ENCODE data around the gene RNF141. TPM values are rescaled to one million over a fixed set of nuclear protein-coding genes. Genes with fewer than 3 reads are reported as not detected.

RNF141 gene
- total RNA-seq, 1 experiment from 2014 or later: 23.2 TPM

DNA sequence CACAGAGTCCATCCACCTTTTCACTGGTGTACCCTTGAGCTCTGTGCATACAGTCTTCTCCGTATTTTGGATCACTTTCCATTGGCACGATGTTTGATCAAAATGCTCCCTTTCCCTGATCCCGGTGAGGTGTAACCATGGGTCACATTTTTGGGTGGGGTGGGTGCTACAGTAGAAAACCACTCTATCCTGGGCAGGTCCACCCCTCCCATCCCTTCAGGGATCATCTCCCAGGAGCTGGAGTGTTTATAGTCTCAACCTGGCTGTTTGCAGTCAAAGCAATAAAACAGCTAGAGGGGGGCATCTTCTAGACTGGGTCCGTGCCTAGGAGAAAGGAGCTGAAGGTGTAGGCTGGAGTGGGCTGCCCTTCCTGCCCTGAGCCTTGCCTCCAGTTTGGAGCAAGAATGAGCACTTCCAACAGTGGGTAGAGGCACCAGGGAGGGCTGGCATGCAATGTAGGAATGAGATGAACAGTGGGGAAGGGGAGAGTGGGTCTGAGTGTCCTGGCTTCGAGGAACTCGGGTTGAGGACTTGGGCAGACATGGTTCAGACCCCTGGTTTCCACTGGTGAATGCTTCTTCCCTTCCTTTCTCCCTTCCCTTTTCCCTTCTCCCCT, 38.8 kb downstream of the RNF141 start:
- no peaks in the 10 kb centered on the region for H3K9me3 Mint-ChIP-seq
- ATAC-seq: no peak
- TF ChIP-seq ZNF671 (CRISPR knock-in tag; IDR thresholded peaks at IDR 0.05) (no peak), ZNF396 (CRISPR knock-in tag; IDR thresholded peaks at IDR 0.05; ENCODE audit: borderline replicate concordance) (no peak), NFE2L1 (CRISPR knock-in tag; IDR thresholded peaks at IDR 0.05) (no peak), SMAD3 (CRISPR knock-in tag; IDR thresholded peaks at IDR 0.05; ENCODE audit: borderline replicate concordance) (no peak), ERG (CRISPR knock-in tag; IDR thresholded peaks at IDR 0.05) (no peak), ZNF263 (CRISPR knock-in tag; IDR thresholded peaks at IDR 0.05; ENCODE audit: low read depth) (no peak), OVOL2 (CRISPR knock-in tag; IDR thresholded peaks at IDR 0.05; ENCODE audit: borderline replicate concordance) (no peak)
- TF ChIP-seq, protein P1, sequence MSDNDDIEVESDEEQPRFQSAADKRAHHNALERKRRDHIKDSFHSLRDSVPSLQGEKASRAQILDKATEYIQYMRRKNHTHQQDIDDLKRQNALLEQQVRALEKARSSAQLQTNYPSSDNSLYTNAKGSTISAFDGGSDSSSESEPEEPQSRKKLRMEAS (CRISPR knock-in tag; IDR thresholded peaks at IDR 0.05): no peak
- TF ChIP-seq, protein P2, sequence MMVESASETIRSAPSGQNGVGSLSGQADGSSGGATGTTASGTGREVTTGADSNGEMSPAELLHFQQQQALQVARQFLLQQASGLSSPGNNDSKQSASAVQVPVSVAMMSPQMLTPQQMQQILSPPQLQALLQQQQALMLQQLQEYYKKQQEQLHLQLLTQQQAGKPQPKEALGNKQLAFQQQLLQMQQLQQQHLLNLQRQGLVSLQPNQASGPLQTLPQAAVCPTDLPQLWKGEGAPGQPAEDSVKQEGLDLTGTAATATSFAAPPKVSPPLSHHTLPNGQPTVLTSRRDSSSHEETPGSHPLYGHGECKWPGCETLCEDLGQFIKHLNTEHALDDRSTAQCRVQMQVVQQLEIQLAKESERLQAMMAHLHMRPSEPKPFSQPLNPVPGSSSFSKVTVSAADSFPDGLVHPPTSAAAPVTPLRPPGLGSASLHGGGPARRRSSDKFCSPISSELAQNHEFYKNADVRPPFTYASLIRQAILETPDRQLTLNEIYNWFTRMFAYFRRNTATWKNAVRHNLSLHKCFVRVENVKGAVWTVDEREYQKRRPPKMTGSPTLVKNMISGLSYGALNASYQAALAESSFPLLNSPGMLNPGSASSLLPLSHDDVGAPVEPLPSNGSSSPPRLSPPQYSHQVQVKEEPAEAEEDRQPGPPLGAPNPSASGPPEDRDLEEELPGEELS (CRISPR knock-in tag; IDR thresholded peaks at IDR 0.05): no peak
- TF ChIP-seq, protein P3, sequence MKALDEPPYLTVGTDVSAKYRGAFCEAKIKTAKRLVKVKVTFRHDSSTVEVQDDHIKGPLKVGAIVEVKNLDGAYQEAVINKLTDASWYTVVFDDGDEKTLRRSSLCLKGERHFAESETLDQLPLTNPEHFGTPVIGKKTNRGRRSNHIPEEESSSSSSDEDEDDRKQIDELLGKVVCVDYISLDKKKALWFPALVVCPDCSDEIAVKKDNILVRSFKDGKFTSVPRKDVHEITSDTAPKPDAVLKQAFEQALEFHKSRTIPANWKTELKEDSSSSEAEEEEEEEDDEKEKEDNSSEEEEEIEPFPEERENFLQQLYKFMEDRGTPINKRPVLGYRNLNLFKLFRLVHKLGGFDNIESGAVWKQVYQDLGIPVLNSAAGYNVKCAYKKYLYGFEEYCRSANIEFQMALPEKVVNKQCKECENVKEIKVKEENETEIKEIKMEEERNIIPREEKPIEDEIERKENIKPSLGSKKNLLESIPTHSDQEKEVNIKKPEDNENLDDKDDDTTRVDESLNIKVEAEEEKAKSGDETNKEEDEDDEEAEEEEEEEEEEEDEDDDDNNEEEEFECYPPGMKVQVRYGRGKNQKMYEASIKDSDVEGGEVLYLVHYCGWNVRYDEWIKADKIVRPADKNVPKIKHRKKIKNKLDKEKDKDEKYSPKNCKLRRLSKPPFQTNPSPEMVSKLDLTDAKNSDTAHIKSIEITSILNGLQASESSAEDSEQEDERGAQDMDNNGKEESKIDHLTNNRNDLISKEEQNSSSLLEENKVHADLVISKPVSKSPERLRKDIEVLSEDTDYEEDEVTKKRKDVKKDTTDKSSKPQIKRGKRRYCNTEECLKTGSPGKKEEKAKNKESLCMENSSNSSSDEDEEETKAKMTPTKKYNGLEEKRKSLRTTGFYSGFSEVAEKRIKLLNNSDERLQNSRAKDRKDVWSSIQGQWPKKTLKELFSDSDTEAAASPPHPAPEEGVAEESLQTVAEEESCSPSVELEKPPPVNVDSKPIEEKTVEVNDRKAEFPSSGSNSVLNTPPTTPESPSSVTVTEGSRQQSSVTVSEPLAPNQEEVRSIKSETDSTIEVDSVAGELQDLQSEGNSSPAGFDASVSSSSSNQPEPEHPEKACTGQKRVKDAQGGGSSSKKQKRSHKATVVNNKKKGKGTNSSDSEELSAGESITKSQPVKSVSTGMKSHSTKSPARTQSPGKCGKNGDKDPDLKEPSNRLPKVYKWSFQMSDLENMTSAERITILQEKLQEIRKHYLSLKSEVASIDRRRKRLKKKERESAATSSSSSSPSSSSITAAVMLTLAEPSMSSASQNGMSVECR (CRISPR knock-in tag; IDR thresholded peaks at IDR 0.05; ENCODE audit: borderline replicate concordance): no peak
- TF ChIP-seq, protein P4, sequence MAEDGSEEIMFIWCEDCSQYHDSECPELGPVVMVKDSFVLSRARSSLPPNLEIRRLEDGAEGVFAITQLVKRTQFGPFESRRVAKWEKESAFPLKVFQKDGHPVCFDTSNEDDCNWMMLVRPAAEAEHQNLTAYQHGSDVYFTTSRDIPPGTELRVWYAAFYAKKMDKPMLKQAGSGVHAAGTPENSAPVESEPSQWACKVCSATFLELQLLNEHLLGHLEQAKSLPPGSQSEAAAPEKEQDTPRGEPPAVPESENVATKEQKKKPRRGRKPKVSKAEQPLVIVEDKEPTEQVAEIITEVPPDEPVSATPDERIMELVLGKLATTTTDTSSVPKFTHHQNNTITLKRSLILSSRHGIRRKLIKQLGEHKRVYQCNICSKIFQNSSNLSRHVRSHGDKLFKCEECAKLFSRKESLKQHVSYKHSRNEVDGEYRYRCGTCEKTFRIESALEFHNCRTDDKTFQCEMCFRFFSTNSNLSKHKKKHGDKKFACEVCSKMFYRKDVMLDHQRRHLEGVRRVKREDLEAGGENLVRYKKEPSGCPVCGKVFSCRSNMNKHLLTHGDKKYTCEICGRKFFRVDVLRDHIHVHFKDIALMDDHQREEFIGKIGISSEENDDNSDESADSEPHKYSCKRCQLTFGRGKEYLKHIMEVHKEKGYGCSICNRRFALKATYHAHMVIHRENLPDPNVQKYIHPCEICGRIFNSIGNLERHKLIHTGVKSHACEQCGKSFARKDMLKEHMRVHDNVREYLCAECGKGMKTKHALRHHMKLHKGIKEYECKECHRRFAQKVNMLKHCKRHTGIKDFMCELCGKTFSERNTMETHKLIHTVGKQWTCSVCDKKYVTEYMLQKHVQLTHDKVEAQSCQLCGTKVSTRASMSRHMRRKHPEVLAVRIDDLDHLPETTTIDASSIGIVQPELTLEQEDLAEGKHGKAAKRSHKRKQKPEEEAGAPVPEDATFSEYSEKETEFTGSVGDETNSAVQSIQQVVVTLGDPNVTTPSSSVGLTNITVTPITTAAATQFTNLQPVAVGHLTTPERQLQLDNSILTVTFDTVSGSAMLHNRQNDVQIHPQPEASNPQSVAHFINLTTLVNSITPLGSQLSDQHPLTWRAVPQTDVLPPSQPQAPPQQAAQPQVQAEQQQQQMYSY (CRISPR knock-in tag; IDR thresholded peaks at IDR 0.05): no peak
- peaks cover 6% of the 10 kb centered on the region; the same call in 1 of the 2 replicates for H3K36me3 Mint-ChIP-seq
- H3K4me1 Mint-ChIP-seq: 0 out of 2 replicates have a peak, but pooled peaks cover 2% of the 10 kb centered on the region
- ChIA-PET CTCF (no interaction called here), POLR2A (no interaction called here)
- H3K27me3 Mint-ChIP-seq (ENCODE audit: low read depth): peaks cover 21% of the 10 kb centered on the region
- no peak overlapping the region for H3K4me3 Mint-ChIP-seq
- no peak for DNase-seq (ENCODE audit: low spot score)
- H3K27ac Mint-ChIP-seq: no peak overlapping the region

Data from WTC11 (cell line).